Endothelial cell (in vitro differentiated cells): ENCODE measurements around the gene AGO3. TPM values are rescaled to one million over a fixed set of nuclear protein-coding genes. Genes with fewer than 3 reads are reported as not detected.

Experiments
- DNase-seq: peaks from one replicate; pipeline ENCODE4 v3.0.0; 2021; ENCODE audit warnings: low spot score
- H3K27ac Mint-ChIP-seq: one replicate; pipeline ENCODE4 v1.8.0; 2021; ENCODE audit warnings: mixed read lengths, inconsistent platforms; ENCODE audit not compliant: unreplicated experiment
- H3K27me3 Mint-ChIP-seq: one replicate; pipeline ENCODE4 v1.8.0; 2021; ENCODE audit warnings: mild to moderate bottlenecking, moderate library complexity, mixed read lengths, inconsistent platforms; ENCODE audit not compliant: unreplicated experiment
- H3K36me3 Mint-ChIP-seq: one replicate; pipeline ENCODE4 v1.8.0; 2021; ENCODE audit warnings: mild to moderate bottlenecking, low read depth, mixed read lengths, inconsistent platforms; ENCODE audit not compliant: unreplicated experiment
- H3K4me1 Mint-ChIP-seq: one replicate; pipeline ENCODE4 v1.8.0; 2021; ENCODE audit warnings: mild to moderate bottlenecking, mixed read lengths, inconsistent platforms; ENCODE audit not compliant: unreplicated experiment
- H3K4me3 Mint-ChIP-seq: one replicate; pipeline ENCODE4 v1.8.0; 2021; ENCODE audit warnings: mild to moderate bottlenecking, mixed read lengths, inconsistent platforms; ENCODE audit not compliant: unreplicated experiment
- H3K9me3 Mint-ChIP-seq: one replicate; pipeline ENCODE4 v1.8.0; 2021; ENCODE audit warnings: mixed read lengths, inconsistent platforms; ENCODE audit not compliant: unreplicated experiment
- total RNA-seq: library from RNA; stranded (reverse); fragmentation: NEBNext Ultra II Directional; extraction: Animal tissue kit (Norgen Biotek cat#: 25700); gene quantifications from one replicate; pipeline ENCODE4 v1.2.1, GENCODE V29; 2021; ENCODE audit not compliant: unreplicated experiment
- TF ChIP-seq, protein P1 (sequence below): fragments of 200-600 bp; sonication (generic); IDR thresholded peaks from one replicate; pipeline ENCODE4 v1.5.0; 2021; ENCODE audit warnings: antibody characterized with exemption; ENCODE audit not compliant: unreplicated experiment

Gene AGO3
- total RNA-seq, 1 donor from 2014 or later = 25.9 TPM

DNA sequence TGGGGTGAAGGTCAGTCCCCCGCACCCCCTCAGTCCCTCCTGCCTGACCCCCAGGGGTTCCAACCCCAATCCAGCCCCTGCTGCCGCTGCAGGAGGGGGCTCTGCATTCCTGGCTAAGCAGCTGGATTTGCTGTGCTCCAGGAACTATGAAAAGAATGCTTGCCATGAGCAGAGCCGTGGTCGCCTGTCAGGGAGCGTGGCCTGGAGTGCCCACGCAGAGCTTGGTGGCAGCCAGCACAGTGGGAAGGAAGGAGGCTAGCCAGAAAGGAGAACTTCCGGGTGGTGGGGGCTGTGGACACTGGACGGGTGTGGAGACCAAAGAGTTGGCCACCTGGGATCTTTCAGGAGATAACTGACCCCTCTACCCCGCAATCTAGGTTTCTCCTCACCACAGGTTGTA, 188.6 kb downstream of the AGO3 start:
- Mint-ChIP-seq H3K4me1 (peaks cover 3% of the 10 kb centered on the region), H3K36me3 (peaks cover 3% of the 10 kb centered on the region), H3K27me3 (peaks cover 14% of the 10 kb centered on the region), H3K9me3 (no peaks in the 10 kb centered on the region), H3K4me3 (no peak overlapping the region), H3K27ac (no peak overlapping the region)
- DNase-seq = no peak
- TF ChIP-seq, protein P1, sequence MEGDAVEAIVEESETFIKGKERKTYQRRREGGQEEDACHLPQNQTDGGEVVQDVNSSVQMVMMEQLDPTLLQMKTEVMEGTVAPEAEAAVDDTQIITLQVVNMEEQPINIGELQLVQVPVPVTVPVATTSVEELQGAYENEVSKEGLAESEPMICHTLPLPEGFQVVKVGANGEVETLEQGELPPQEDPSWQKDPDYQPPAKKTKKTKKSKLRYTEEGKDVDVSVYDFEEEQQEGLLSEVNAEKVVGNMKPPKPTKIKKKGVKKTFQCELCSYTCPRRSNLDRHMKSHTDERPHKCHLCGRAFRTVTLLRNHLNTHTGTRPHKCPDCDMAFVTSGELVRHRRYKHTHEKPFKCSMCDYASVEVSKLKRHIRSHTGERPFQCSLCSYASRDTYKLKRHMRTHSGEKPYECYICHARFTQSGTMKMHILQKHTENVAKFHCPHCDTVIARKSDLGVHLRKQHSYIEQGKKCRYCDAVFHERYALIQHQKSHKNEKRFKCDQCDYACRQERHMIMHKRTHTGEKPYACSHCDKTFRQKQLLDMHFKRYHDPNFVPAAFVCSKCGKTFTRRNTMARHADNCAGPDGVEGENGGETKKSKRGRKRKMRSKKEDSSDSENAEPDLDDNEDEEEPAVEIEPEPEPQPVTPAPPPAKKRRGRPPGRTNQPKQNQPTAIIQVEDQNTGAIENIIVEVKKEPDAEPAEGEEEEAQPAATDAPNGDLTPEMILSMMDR = no peak

Other genes starting within 250 kb of the AGO3 start
- 13.5 TPM for gene C1orf216, start 212.2 kb upstream of the AGO3 start, total RNA-seq
- 12.3 TPM for gene CLSPN, start 161.1 kb upstream of the AGO3 start, total RNA-seq
- gene AGO4, start 123.1 kb upstream of the AGO3 start, total RNA-seq = 26.6 TPM
- 41.1 TPM for gene AGO1, start 47.9 kb upstream of the AGO3 start, total RNA-seq
- 0.80 TPM for gene TEKT2, start 153.0 kb downstream of the AGO3 start, total RNA-seq
- gene ADPRS, start 157.8 kb downstream of the AGO3 start, total RNA-seq = 24.2 TPM
- gene COL8A2, start 194.1 kb downstream of the AGO3 start, total RNA-seq = 0.13 TPM
- gene TRAPPC3, start 218.4 kb downstream of the AGO3 start, total RNA-seq = 50.7 TPM
- 189 TPM for gene MAP7D1, start 225.1 kb downstream of the AGO3 start, total RNA-seq